ENCODE data around the gene C22orf39.
"Not testable (repeated sequence)": the region's sequence is repeated elsewhere in the genome, so short reads cannot be mapped to it uniquely, and the experiment has no call there.

GRCh38 chr22:19436444-19437161 lies 10.9 kb downstream of the C22orf39 start:
- TF ChIP-seq CTCF, POLR2A (IDR thresholded peaks at IDR 0.05): not testable (repeated sequence)

Measured in thyroid gland (tissue), 4 donors.